Testis (tissue), 2 donors: ENCODE data around the gene LYRM4.

Experiments used
- POLR2A ChIP-seq: fragments of 450-650 bp; IDR thresholded peaks from one replicate; pipeline ENCODE4 v1.6.1; 2017; ENCODE audit warnings: antibody characterized with exemption, mild to moderate bottlenecking, moderate library complexity
- TF ChIP-seq, protein P1 (sequence below), 3 experiments: fragments of 450-650 bp in 2 of 3; fragments of 200-600 bp in 1 of 3; sonication (generic) in 1 of 3; IDR thresholded peaks; one replicate each; pipeline ENCODE4 v1.5.1; 2016 to 2019; ENCODE audit warnings: antibody characterized with exemption in 3 of 3, mild to moderate bottlenecking in 2 of 3, moderate library complexity in 1 of 3

DNA sequence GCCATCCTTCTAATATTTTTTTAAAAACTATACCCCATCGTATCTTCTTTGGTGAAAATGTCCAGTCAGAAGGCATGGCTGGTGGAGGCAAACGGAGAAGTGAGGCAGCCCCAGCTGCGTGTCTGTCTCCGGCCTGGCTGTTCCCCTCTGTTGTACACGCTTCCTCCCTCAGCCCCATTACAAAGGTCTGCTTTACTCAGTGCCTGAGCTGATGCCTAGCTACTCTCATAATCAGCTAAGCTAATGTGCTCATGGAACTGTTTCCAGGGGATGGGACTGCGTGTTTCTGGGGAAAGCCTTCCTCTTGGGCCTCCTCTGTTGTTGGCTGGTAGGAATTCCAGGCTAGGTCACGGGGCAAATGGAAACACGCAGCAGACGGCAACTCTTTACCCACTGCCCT, 108.3 kb downstream of the LYRM4 start:
- no peak for TF ChIP-seq POLR2A
- TF ChIP-seq, protein P1, sequence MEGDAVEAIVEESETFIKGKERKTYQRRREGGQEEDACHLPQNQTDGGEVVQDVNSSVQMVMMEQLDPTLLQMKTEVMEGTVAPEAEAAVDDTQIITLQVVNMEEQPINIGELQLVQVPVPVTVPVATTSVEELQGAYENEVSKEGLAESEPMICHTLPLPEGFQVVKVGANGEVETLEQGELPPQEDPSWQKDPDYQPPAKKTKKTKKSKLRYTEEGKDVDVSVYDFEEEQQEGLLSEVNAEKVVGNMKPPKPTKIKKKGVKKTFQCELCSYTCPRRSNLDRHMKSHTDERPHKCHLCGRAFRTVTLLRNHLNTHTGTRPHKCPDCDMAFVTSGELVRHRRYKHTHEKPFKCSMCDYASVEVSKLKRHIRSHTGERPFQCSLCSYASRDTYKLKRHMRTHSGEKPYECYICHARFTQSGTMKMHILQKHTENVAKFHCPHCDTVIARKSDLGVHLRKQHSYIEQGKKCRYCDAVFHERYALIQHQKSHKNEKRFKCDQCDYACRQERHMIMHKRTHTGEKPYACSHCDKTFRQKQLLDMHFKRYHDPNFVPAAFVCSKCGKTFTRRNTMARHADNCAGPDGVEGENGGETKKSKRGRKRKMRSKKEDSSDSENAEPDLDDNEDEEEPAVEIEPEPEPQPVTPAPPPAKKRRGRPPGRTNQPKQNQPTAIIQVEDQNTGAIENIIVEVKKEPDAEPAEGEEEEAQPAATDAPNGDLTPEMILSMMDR (IDR thresholded peaks at IDR 0.05), result no peak
